Measurements from ENCODE around the gene FBXW2. TPM values are rescaled to one million over a fixed set of nuclear protein-coding genes. Genes with fewer than 3 reads are reported as not detected.

FBXW2 gene
- total and polyA plus RNA-seq, 2 donors (not counting 3 experiments of a cell fraction or from before 2014, with no cell fraction given) = 32.5 to 70.2 TPM

GRCh38 chr9:120833325-120833724, 40.1 kb upstream of the FBXW2 start:
- TF ChIP-seq POLR2A (IDR thresholded peaks at IDR 0.05; ENCODE audit: low read depth, low read length) = no peak
- TF ChIP-seq GATA2 (IDR thresholded peaks at IDR 0.05; ENCODE audit: insufficient read depth, insufficient read length, low read depth, low read length) = no peak
- TF ChIP-seq POLR2AphosphoS5 (IDR thresholded peaks at IDR 0.05; ENCODE audit: insufficient read depth, low read depth, low read length) = no peak
- TF ChIP-seq, protein P1, sequence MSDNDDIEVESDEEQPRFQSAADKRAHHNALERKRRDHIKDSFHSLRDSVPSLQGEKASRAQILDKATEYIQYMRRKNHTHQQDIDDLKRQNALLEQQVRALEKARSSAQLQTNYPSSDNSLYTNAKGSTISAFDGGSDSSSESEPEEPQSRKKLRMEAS (IDR thresholded peaks at IDR 0.05; ENCODE audit: insufficient read depth, insufficient read length) = no peak
- TF ChIP-seq MYC (IDR thresholded peaks at IDR 0.05; ENCODE audit: low read depth, low read length) = no peak
- no peak for TF ChIP-seq FOS (IDR thresholded peaks at IDR 0.05; ENCODE audit: borderline replicate concordance, insufficient read depth, low read length)
- TF ChIP-seq, protein P2, sequence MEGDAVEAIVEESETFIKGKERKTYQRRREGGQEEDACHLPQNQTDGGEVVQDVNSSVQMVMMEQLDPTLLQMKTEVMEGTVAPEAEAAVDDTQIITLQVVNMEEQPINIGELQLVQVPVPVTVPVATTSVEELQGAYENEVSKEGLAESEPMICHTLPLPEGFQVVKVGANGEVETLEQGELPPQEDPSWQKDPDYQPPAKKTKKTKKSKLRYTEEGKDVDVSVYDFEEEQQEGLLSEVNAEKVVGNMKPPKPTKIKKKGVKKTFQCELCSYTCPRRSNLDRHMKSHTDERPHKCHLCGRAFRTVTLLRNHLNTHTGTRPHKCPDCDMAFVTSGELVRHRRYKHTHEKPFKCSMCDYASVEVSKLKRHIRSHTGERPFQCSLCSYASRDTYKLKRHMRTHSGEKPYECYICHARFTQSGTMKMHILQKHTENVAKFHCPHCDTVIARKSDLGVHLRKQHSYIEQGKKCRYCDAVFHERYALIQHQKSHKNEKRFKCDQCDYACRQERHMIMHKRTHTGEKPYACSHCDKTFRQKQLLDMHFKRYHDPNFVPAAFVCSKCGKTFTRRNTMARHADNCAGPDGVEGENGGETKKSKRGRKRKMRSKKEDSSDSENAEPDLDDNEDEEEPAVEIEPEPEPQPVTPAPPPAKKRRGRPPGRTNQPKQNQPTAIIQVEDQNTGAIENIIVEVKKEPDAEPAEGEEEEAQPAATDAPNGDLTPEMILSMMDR (IDR thresholded peaks at IDR 0.05; ENCODE audit: extremely low read depth in 1 of 2, insufficient read depth in 1 of 2, low read depth in 1 of 2, low read length in 2 of 2) = no peak
- no peak for TF ChIP-seq EZH2 (IDR thresholded peaks at IDR 0.05; ENCODE audit: borderline replicate concordance, low read depth, low read length, severe bottlenecking)
- H4K20me1 ChIP-seq (replicated peaks; ENCODE audit: control insufficient read depth, extremely low read depth, insufficient read depth, low read length) = no peaks in the 10 kb centered on the region
- dilution Hi-C loops (cut with MboI; ENCODE audit: extremely low pct_ligation_motif_present, low sequenced_read_pairs) = no loop called here
- peaks cover 11% of the 10 kb centered on the region for H3K79me2 ChIP-seq (ENCODE audit: control insufficient read depth, insufficient read depth, low read length)
- FAIRE-seq = no peak
- H2AFZ ChIP-seq (ENCODE audit: low read depth, low read length) = no peak overlapping the region
- H3K4me3 ChIP-seq (replicated peaks in 1 of 3; ENCODE audit: insufficient read depth in 1 of 3, low read depth in 1 of 3, low read length in 3 of 3) = no peak overlapping the region
- no peaks in the 10 kb centered on the region for H3K27me3 ChIP-seq (ENCODE audit: control insufficient read depth in 2 of 2, insufficient read depth in 2 of 2, low read length in 2 of 2)
- BruUV-seq (replicated peaks) = no TSS peak
- peaks cover 16 to 21% of the 10 kb centered on the region in 2 experiments for H3K36me3 ChIP-seq (ENCODE audit: control insufficient read depth in 2 of 2, extremely low read depth in 1 of 2, insufficient read depth in 2 of 2, low read length in 2 of 2)
- no peaks in the 10 kb centered on the region for H3K9me3 ChIP-seq (replicated peaks; ENCODE audit: control insufficient read depth, insufficient read depth, low read length)
- DNase-seq (ENCODE audit: low read depth, low spot score) = no peak
- no peaks in the 10 kb centered on the region for H3K9me1 ChIP-seq (replicated peaks; ENCODE audit: control insufficient read depth, extremely low read depth, insufficient read depth, low read length)
- CTCF ChIA-PET = interaction anchor here (1.7 kb wide), 1 partner anchor 103 kb away, joined by 4 read pairs; no protein-coding TSS in a partner anchor
- no peaks in the 10 kb centered on the region for H3K4me1 ChIP-seq (ENCODE audit: control insufficient read depth, extremely low read depth, insufficient read depth, low read length)
- intact Hi-C loops (cut with micrococcal nuclease) = no loop called here
- H3K9ac ChIP-seq (replicated peaks; ENCODE audit: extremely low read depth, insufficient read depth, low read length) = no peak overlapping the region
- no peak overlapping the region for H3K27ac ChIP-seq (ENCODE audit: insufficient read depth, low read depth, low read length)
- POLR2A ChIA-PET = no interaction called here
- H3K4me2 ChIP-seq (ENCODE audit: insufficient read depth, low read length) = no peak overlapping the region
